Activated gamma-delta T cell treated with anti-CD3 and anti-CD28 coated beads, Interleukin-2, amount 50 U/mL, for 16 hours (primary cell): Measurements from ENCODE around the gene CRISP2.

Source experiments
- DNase-seq: peaks from one replicate; pipeline ENCODE4 v3.0.0-alpha.2; 2020; ENCODE audit warnings: low read depth

CRISP2 gene

GRCh38 chr6:49653942-49654341 is 59.4 kb downstream of the CRISP2 start:
- DNase-seq = no peak

DNA sequence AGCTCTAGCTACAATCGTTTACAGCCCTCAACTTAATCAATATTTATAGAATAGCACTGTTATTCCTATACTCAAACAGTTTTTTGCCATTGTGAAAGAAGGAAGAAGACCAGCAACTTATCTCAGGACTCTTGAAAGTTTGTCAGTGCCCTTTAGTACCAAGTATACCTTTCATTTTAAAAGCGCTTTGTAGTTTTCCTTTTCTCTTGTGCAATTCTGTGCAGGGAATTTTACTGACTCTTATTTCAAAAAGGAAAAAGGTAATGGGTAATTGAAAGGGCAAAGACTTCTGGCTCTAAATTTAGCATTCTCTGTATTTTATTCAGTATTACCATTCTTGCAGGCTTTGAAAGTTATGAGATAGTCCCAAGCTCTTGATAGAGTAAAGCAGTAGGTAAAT is 59.9 kb downstream of the CRISP2 start:
- no peak for DNase-seq

DNA sequence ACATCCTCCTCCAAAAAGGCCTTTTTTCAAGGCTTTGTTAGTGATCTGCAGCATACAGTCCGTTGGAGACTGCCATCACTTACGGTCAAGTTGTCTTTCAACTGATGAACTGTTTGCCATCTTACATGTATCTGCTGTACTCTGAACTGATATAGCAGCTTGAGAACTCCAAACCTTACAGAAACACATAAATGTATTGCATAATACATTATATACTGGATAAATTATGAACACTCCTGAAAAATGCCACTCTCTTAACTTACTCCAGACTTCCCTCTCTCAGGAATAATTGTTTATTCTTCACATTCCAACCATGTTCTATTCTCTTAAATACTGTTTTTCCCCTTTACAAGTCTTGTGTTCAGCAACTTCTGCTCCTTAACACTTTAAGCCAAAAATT is 62.1 kb downstream of the CRISP2 start:
- DNase-seq = no peak

GRCh38 chr6:49649988-49650387 is 63.4 kb downstream of the CRISP2 start:
- DNase-seq = no peak

GRCh38 chr6:49648036-49648435 is 65.3 kb downstream of the CRISP2 start:
- DNase-seq = no peak

- DNase-seq = no peak
Measured at GRCh38 chr6:49647476-49647875, 65.9 kb downstream of the CRISP2 start.

GRCh38 chr6:49646942-49647341 is 66.4 kb downstream of the CRISP2 start:
- no peak for DNase-seq

DNA sequence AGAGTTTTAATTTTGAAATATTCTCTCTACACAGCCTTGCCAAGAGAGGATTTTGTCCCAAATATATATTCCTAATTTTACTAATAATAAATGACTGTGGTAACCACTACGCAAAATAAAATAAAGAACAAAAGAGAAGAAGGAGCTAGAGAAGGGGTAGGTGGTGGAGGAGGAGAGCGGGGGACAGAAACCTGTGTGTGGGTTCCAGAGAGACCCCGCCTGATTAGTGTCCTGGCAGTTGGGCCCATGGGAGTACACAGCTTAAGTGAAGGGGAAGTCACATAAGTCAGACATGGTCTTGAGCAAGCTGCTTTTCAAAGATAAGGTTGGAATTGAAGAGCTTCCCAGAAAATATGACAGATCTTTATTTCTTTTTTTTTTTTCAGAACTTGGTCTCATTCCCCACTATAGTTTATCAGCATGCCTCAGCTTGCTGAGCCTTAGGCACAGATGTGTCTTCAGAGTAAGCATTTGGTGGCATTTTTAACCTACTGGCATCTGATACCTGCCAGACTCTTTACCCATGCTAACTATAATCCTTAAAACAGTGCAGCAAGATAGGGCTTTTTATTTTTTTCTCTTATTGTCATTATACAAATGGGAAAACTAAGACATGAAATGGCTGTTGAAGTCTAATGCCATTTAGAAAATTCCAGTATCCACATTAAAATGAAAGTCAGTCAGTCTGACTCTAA is 67.1 kb downstream of the CRISP2 start:
- no peak for DNase-seq

DNA sequence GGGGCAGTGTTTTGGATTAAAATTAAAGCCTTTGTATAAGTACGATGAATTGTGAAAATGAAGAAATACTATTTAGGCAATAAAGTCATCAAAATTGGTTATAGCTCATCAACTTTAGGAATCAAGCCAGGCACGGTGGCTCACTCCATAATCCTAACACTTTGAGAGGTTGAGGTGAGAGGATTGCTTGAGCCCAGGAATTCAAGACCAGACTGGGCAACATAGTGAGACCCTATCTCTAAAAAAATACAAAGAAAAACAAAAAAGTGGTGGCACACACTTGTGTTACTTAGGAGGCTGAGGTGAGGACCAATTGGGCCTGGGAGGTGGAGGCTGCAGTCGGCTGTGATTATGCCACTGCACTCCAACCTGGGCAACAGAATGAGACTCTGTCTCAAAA is 68.2 kb downstream of the CRISP2 start:
- no peak for DNase-seq
